Neural progenitor cell (in vitro differentiated cells): Measurements from ENCODE around the gene FARP1. TPM values are rescaled to one million over a fixed set of nuclear protein-coding genes. Genes with fewer than 3 reads are reported as not detected.

Experiments used
- DNase-seq: peaks from one replicate; pipeline ENCODE4 v3.0.0-alpha.2; 2016; ENCODE audit warnings: low spot score
- H2AFZ ChIP-seq: fragments of 200-600 bp; sonication (generic); replicated peaks from 2 replicates; pipeline ENCODE4 v1.6.1; 2016; ENCODE audit warnings: antibody characterized with exemption
- H3F3A ChIP-seq: fragments of 200-600 bp; sonication (generic); 2 replicates; pipeline ENCODE4 v1.6.1; 2016; ENCODE audit warnings: antibody characterized with exemption, low read depth
- H3K27ac ChIP-seq: fragments of 200-600 bp; sonication (generic); 2 replicates; pipeline ENCODE4 v1.5.1; 2016; ENCODE audit warnings: mild to moderate bottlenecking
- H3K27me3 ChIP-seq: fragments of 200-600 bp; sonication (generic); 2 replicates; pipeline ENCODE4 v1.6.1; 2016; ENCODE audit warnings: mild to moderate bottlenecking, moderate library complexity
- H3K36me3 ChIP-seq: fragments of 200-600 bp; sonication (generic); 2 replicates; pipeline ENCODE4 v1.5.1; 2016
- H3K4me1 ChIP-seq: fragments of 200-600 bp; sonication (generic); 2 replicates; pipeline ENCODE4 v1.6.1; 2016; ENCODE audit warnings: mixed run types
- H3K4me2 ChIP-seq: fragments of 200-600 bp; sonication (generic); 2 replicates; pipeline ENCODE4 v1.6.1; 2016
- H3K4me3 ChIP-seq: fragments of 200-600 bp; sonication (generic); 2 replicates; pipeline ENCODE4 v1.5.1; 2016
- H3K79me2 ChIP-seq: fragments of 200-600 bp; sonication (generic); 2 replicates; pipeline ENCODE4 v1.6.1; 2016; ENCODE audit warnings: low read depth
- H3K9ac ChIP-seq: fragments of 200-600 bp; sonication (generic); 2 replicates; pipeline ENCODE4 v1.6.1; 2016
- H3K9me3 ChIP-seq: fragments of 200-600 bp; sonication (generic); 2 replicates; pipeline ENCODE4 v1.5.1; 2016; ENCODE audit warnings: low read depth
- H4K20me1 ChIP-seq: fragments of 200-600 bp; sonication (generic); 2 replicates; pipeline ENCODE4 v1.6.1; 2016; ENCODE audit warnings: low read depth
- H3K27ac Mint-ChIP-seq: 3 replicates; pipeline ENCODE4 v1.8.0; 2021; ENCODE audit warnings: mixed read lengths
- H3K27me3 Mint-ChIP-seq: 2 replicates; pipeline ENCODE4 v1.8.0; 2022; ENCODE audit warnings: low read depth, mild to moderate bottlenecking, inconsistent platforms, moderate library complexity, mixed read lengths; ENCODE audit not compliant: insufficient read depth
- H3K36me3 Mint-ChIP-seq: 3 replicates; pipeline ENCODE4 v1.8.0; 2021; ENCODE audit warnings: mixed read lengths
- H3K4me1 Mint-ChIP-seq: 3 replicates; pipeline ENCODE4 v1.8.0; 2021; ENCODE audit warnings: mixed read lengths
- H3K4me3 Mint-ChIP-seq: 3 replicates; pipeline ENCODE4 v1.8.0; 2021; ENCODE audit warnings: mild to moderate bottlenecking, moderate library complexity, mixed read lengths
- H3K9me3 Mint-ChIP-seq: 3 replicates; pipeline ENCODE4 v1.8.0; 2020; ENCODE audit warnings: mixed read lengths
- CTCF ChIP-seq: fragments of 200-600 bp; sonication (generic); IDR thresholded peaks from 2 replicates; pipeline ENCODE4 v1.5.1; 2017; ENCODE audit warnings: antibody characterized with exemption, mild to moderate bottlenecking
- EZH2 ChIP-seq: fragments of 200-600 bp; sonication (generic); IDR thresholded peaks from 2 replicates; pipeline ENCODE4 v1.6.1; 2017; ENCODE audit warnings: antibody characterized with exemption, mild to moderate bottlenecking, moderate library complexity
- EZH2phosphoT487 ChIP-seq: fragments of 200-600 bp; sonication (generic); IDR thresholded peaks from 2 replicates; pipeline ENCODE4 v1.6.1; 2017; ENCODE audit warnings: antibody characterized with exemption
- total RNA-seq: library from RNA; depleted of rRNA; stranded (reverse); fragments of >200 nt; gene quantifications from 2 replicates; pipeline ENCODE4 v1.2.3, GENCODE V29; 2015; ENCODE audit warnings: low replicate concordance

Gene FARP1
- total RNA-seq, 1 donor from 2014 or later: 78.0 TPM

GRCh38 chr13:98428256-98428966 is 285.5 kb downstream of the FARP1 start:
- H3K4me1 ChIP-seq: no peaks in the 10 kb centered on the region
- TF ChIP-seq EZH2phosphoT487 (no peak), CTCF (no peak), EZH2 (no peak)
- DNase-seq: no peak
- H3K27ac ChIP-seq: no peak overlapping the region
- no peaks in the 10 kb centered on the region for H4K20me1 ChIP-seq
- H3F3A ChIP-seq: no peaks in the 10 kb centered on the region
- no peaks in the 10 kb centered on the region for H3K27me3 ChIP-seq
- Mint-ChIP-seq H3K27me3 (peaks cover 2% of the 10 kb centered on the region), H3K27ac (no peak overlapping the region), H3K36me3 (peaks cover 37% of the 10 kb centered on the region), H3K4me3 (no peak overlapping the region), H3K4me1 (no peaks in the 10 kb centered on the region), H3K9me3 (no peaks in the 10 kb centered on the region)
- H3K4me2 ChIP-seq: no peak overlapping the region
- H3K9ac ChIP-seq: no peak overlapping the region
- no peak overlapping the region for H3K4me3 ChIP-seq
- no peaks in the 10 kb centered on the region for H3K79me2 ChIP-seq
- no peaks in the 10 kb centered on the region for H3K9me3 ChIP-seq
- H3K36me3 ChIP-seq: peaks cover 3% of the 10 kb centered on the region
- no peak overlapping the region for H2AFZ ChIP-seq

- TF ChIP-seq CTCF: no peak
- no peak for TF ChIP-seq EZH2phosphoT487
- no peak for TF ChIP-seq EZH2
- H3F3A ChIP-seq: no peaks in the 10 kb centered on the region
- H3K4me2 ChIP-seq: no peak overlapping the region
- peaks cover 3% of the 10 kb centered on the region for H3K36me3 ChIP-seq
- H3K27ac Mint-ChIP-seq: no peak overlapping the region
- H3K27me3 ChIP-seq: no peaks in the 10 kb centered on the region
- H3K4me1 Mint-ChIP-seq: no peaks in the 10 kb centered on the region
- no peak for DNase-seq
- H3K4me3 ChIP-seq: no peak overlapping the region
- peaks cover 2% of the 10 kb centered on the region for H3K27me3 Mint-ChIP-seq
- H3K27ac ChIP-seq: no peak overlapping the region
- no peaks in the 10 kb centered on the region for H3K9me3 Mint-ChIP-seq
- H3K4me1 ChIP-seq: no peaks in the 10 kb centered on the region
- H3K79me2 ChIP-seq: no peaks in the 10 kb centered on the region
- H3K36me3 Mint-ChIP-seq: peaks cover 32% of the 10 kb centered on the region
- H4K20me1 ChIP-seq: no peaks in the 10 kb centered on the region
- no peak overlapping the region for H3K9ac ChIP-seq
- H3K9me3 ChIP-seq: no peaks in the 10 kb centered on the region
- H2AFZ ChIP-seq: no peak overlapping the region
- no peak overlapping the region for H3K4me3 Mint-ChIP-seq
Observed at GRCh38 chr13:98429081-98429480, 286.2 kb downstream of the FARP1 start.

- no peak for TF ChIP-seq EZH2phosphoT487
- TF ChIP-seq CTCF: no peak
- no peak for TF ChIP-seq EZH2
- Mint-ChIP-seq H3K4me1 (no peaks in the 10 kb centered on the region), H3K36me3 (peaks cover 30% of the 10 kb centered on the region), H3K9me3 (no peaks in the 10 kb centered on the region), H3K4me3 (no peak overlapping the region), H3K27ac (no peak overlapping the region), H3K27me3 (peaks cover 2% of the 10 kb centered on the region)
- Histone ChIP-seq H3K4me1 (no peaks in the 10 kb centered on the region), H4K20me1 (no peaks in the 10 kb centered on the region), H3F3A (no peaks in the 10 kb centered on the region), H3K27me3 (no peaks in the 10 kb centered on the region), H3K27ac (no peak overlapping the region), H3K4me2 (no peak overlapping the region), H3K36me3 (peaks cover 3% of the 10 kb centered on the region), H3K9me3 (no peaks in the 10 kb centered on the region), H2AFZ (no peak overlapping the region), H3K4me3 (no peak overlapping the region), H3K9ac (no peak overlapping the region), H3K79me2 (no peaks in the 10 kb centered on the region)
- no peak for DNase-seq
Observed at GRCh38 chr13:98429531-98429930, 286.6 kb downstream of the FARP1 start.
